Activated CD4-positive, alpha-beta T cell treated with anti-CD3 and anti-CD28 coated beads, Interleukin-2, amount 10 ng/mL, durations not matched to agents 7 days and 5 days (primary cell): ENCODE data around the gene SHISAL1. TPM values are rescaled to one million over a fixed set of nuclear protein-coding genes. Genes with fewer than 3 reads are reported as not detected.
"Not testable (repeated sequence)": the region's sequence is repeated elsewhere in the genome, so short reads cannot be mapped to it uniquely, and the experiment has no call there.

Experiments
- CTCF ChIA-PET: fragments of 350-600 bp; sonication (Branson Sonifier 250); formaldehyde crosslinking; loops from one replicate; lab custom pipeline; 2021; ENCODE audit warnings: antibody characterized with exemption; lab: Charles Lee
- POLR2A ChIA-PET: fragments of 350-600 bp; sonication (Branson Sonifier 250); formaldehyde crosslinking; loops from one replicate; lab custom pipeline; 2021; ENCODE audit warnings: antibody characterized with exemption; lab: Charles Lee
- DNase-seq: peaks from one replicate; pipeline ENCODE4 v3.0.0-alpha.2; 2020
- H3K27ac Mint-ChIP-seq: one replicate; pipeline ENCODE4 v1.8.0; 2021; ENCODE audit warnings: mild to moderate bottlenecking, moderate library complexity, mixed read lengths
- H3K27me3 Mint-ChIP-seq: one replicate; pipeline ENCODE4 v1.8.0; 2021; ENCODE audit warnings: mixed read lengths
- H3K36me3 Mint-ChIP-seq: one replicate; pipeline ENCODE4 v1.8.0; 2021; ENCODE audit warnings: low read depth, mixed read lengths
- H3K4me1 Mint-ChIP-seq: one replicate; pipeline ENCODE4 v1.8.0; 2021; ENCODE audit warnings: mixed read lengths
- H3K4me3 Mint-ChIP-seq: one replicate; pipeline ENCODE4 v1.8.0; 2021; ENCODE audit warnings: mild to moderate bottlenecking, moderate library complexity, mixed read lengths
- H3K9me3 Mint-ChIP-seq: one replicate; pipeline ENCODE4 v1.8.0; 2021; ENCODE audit warnings: mixed read lengths
- total RNA-seq, 2 experiments: library from RNA; stranded (reverse); gene quantifications; one replicate each; pipeline ENCODE4 v1.2.3, GENCODE V29; 2021

SHISAL1 gene
- total RNA-seq, 2 experiments from 2014 or later: not detected

- CTCF ChIA-PET: interaction anchor here (1.4 kb wide), 1 partner anchor 14 kb away, joined by 3 read pairs; no protein-coding TSS in a partner anchor
- Mint-ChIP-seq H3K27ac (no peak overlapping the region), H3K36me3 (no peaks in the 10 kb centered on the region), H3K9me3 (no peaks in the 10 kb centered on the region), H3K27me3 (no peaks in the 10 kb centered on the region), H3K4me1 (peaks cover 10% of the 10 kb centered on the region), H3K4me3 (no peak overlapping the region)
- POLR2A ChIA-PET: no interaction called here
- DNase-seq: no peak
Observed at GRCh38 chr22:44314425-44315067, 1.8 kb upstream of the SHISAL1 start.

- CTCF ChIA-PET: interaction anchor here (1.4 kb wide), 1 partner anchor 15 kb away, joined by 3 read pairs; no protein-coding TSS in a partner anchor
- Mint-ChIP-seq H3K9me3 (no peaks in the 10 kb centered on the region), H3K27me3 (no peaks in the 10 kb centered on the region), H3K4me3 (no peak overlapping the region), H3K4me1 (peaks cover 10% of the 10 kb centered on the region), H3K27ac (no peak overlapping the region), H3K36me3 (no peaks in the 10 kb centered on the region)
- DNase-seq: no peak
- POLR2A ChIA-PET: no interaction called here
Observed at GRCh38 chr22:44313385-44314006, 745 bp upstream of the SHISAL1 start.

GRCh38 chr22:44311855-44312170 lies 938 bp downstream of the SHISAL1 start:
- no peak overlapping the region for H3K27ac Mint-ChIP-seq
- no peak for DNase-seq
- H3K9me3 Mint-ChIP-seq: no peaks in the 10 kb centered on the region
- H3K36me3 Mint-ChIP-seq: no peaks in the 10 kb centered on the region
- CTCF ChIA-PET: interaction anchor here (1.2 kb wide), 1 partner anchor 17 kb away, joined by 3 read pairs; no protein-coding TSS in a partner anchor
- H3K27me3 Mint-ChIP-seq: no peaks in the 10 kb centered on the region
- no peak overlapping the region for H3K4me3 Mint-ChIP-seq
- H3K4me1 Mint-ChIP-seq: peaks cover 10% of the 10 kb centered on the region
- POLR2A ChIA-PET: no interaction called here

GRCh38 chr22:44311104-44311854 lies 1.5 kb downstream of the SHISAL1 start:
- no peak for DNase-seq
- no peaks in the 10 kb centered on the region for H3K27me3 Mint-ChIP-seq
- no peaks in the 10 kb centered on the region for H3K36me3 Mint-ChIP-seq
- no peak overlapping the region for H3K27ac Mint-ChIP-seq
- ChIA-PET POLR2A (no interaction called here), CTCF (interaction anchor here (1.2 kb wide), 1 partner anchor 17 kb away, joined by 3 read pairs; no protein-coding TSS in a partner anchor)
- H3K4me3 Mint-ChIP-seq: no peak overlapping the region
- no peaks in the 10 kb centered on the region for H3K9me3 Mint-ChIP-seq
- H3K4me1 Mint-ChIP-seq: peaks cover 10% of the 10 kb centered on the region

- peaks cover 6% of the 10 kb centered on the region for H3K4me1 Mint-ChIP-seq
- DNase-seq: no peak
- ChIA-PET CTCF (no interaction called here), POLR2A (no interaction called here)
- no peaks in the 10 kb centered on the region for H3K27me3 Mint-ChIP-seq
- H3K4me3 Mint-ChIP-seq: no peak overlapping the region
- no peaks in the 10 kb centered on the region for H3K9me3 Mint-ChIP-seq
- no peak overlapping the region for H3K27ac Mint-ChIP-seq
- H3K36me3 Mint-ChIP-seq: no peaks in the 10 kb centered on the region
Observed at GRCh38 chr22:44309647-44310046, 3.1 kb downstream of the SHISAL1 start.

- H3K27me3 Mint-ChIP-seq: no peaks in the 10 kb centered on the region
- POLR2A ChIA-PET: no interaction called here
- DNase-seq: no peak
- H3K4me1 Mint-ChIP-seq: peaks cover under 1% of the 10 kb centered on the region
- H3K36me3 Mint-ChIP-seq: no peaks in the 10 kb centered on the region
- H3K27ac Mint-ChIP-seq: no peak overlapping the region
- H3K4me3 Mint-ChIP-seq: no peak overlapping the region
- H3K9me3 Mint-ChIP-seq: no peaks in the 10 kb centered on the region
- CTCF ChIA-PET: no interaction called here
Observed at GRCh38 chr22:44309137-44309536, 3.6 kb downstream of the SHISAL1 start.

GRCh38 chr22:44307509-44308169 lies 5.1 kb downstream of the SHISAL1 start:
- H3K27me3 Mint-ChIP-seq: no peaks in the 10 kb centered on the region
- CTCF ChIA-PET: no interaction called here
- no peaks in the 10 kb centered on the region for H3K4me1 Mint-ChIP-seq
- H3K4me3 Mint-ChIP-seq: no peak overlapping the region
- DNase-seq: no peak
- H3K9me3 Mint-ChIP-seq: no peaks in the 10 kb centered on the region
- H3K36me3 Mint-ChIP-seq: no peaks in the 10 kb centered on the region
- POLR2A ChIA-PET: no interaction called here
- no peak overlapping the region for H3K27ac Mint-ChIP-seq

GRCh38 chr22:44305888-44306287 lies 6.9 kb downstream of the SHISAL1 start:
- CTCF ChIA-PET: interaction anchor here (0.8 to 2.2 kb wide), 2 partner anchors 21 to 23 kb away, joined by 3 to 4 read pairs; no protein-coding TSS in a partner anchor
- no peak overlapping the region for H3K27ac Mint-ChIP-seq

GRCh38 chr22:44305455-44305854 lies 7.3 kb downstream of the SHISAL1 start:
- Mint-ChIP-seq H3K4me1 (no peaks in the 10 kb centered on the region), H3K4me3 (no peak overlapping the region), H3K27ac (no peak overlapping the region), H3K9me3 (no peaks in the 10 kb centered on the region), H3K36me3 (no peaks in the 10 kb centered on the region), H3K27me3 (no peaks in the 10 kb centered on the region)
- POLR2A ChIA-PET: no interaction called here
- DNase-seq: no peak
- CTCF ChIA-PET: interaction anchor here (2.2 kb wide), 1 partner anchor 21 kb away, joined by 4 read pairs; no protein-coding TSS in a partner anchor

More at GRCh38 chr22:44305888-44306287, 6.9 kb downstream of the SHISAL1 start:
- no peaks in the 10 kb centered on the region for H3K36me3 Mint-ChIP-seq
- POLR2A ChIA-PET: no interaction called here
- H3K4me3 Mint-ChIP-seq: no peak overlapping the region
- no peaks in the 10 kb centered on the region for H3K9me3 Mint-ChIP-seq
- H3K4me1 Mint-ChIP-seq: no peaks in the 10 kb centered on the region
- DNase-seq: no peak
- no peaks in the 10 kb centered on the region for H3K27me3 Mint-ChIP-seq

- Mint-ChIP-seq H3K27ac (no peak overlapping the region), H3K4me1 (no peaks in the 10 kb centered on the region), H3K27me3 (peaks cover 2% of the 10 kb centered on the region), H3K4me3 (no peak overlapping the region), H3K36me3 (no peaks in the 10 kb centered on the region), H3K9me3 (no peaks in the 10 kb centered on the region)
- CTCF ChIA-PET: interaction anchor here (2.2 kb wide), 1 partner anchor 20 kb away, joined by 4 read pairs; no protein-coding TSS in a partner anchor
- no peak for DNase-seq
- POLR2A ChIA-PET: no interaction called here
Observed at GRCh38 chr22:44304911-44305310, 7.8 kb downstream of the SHISAL1 start.

GRCh38 chr22:44304354-44304753 lies 8.4 kb downstream of the SHISAL1 start:
- CTCF ChIA-PET: interaction anchor here (2.2 kb wide), 1 partner anchor 20 kb away, joined by 4 read pairs; no protein-coding TSS in a partner anchor
- POLR2A ChIA-PET: no interaction called here
- Mint-ChIP-seq H3K27ac (no peak overlapping the region), H3K4me1 (no peaks in the 10 kb centered on the region), H3K9me3 (no peaks in the 10 kb centered on the region), H3K4me3 (no peak overlapping the region), H3K27me3 (peaks cover 4% of the 10 kb centered on the region), H3K36me3 (no peaks in the 10 kb centered on the region)
- DNase-seq: no peak

- H3K27ac Mint-ChIP-seq, H3K4me1 Mint-ChIP-seq, H3K27me3 Mint-ChIP-seq, H3K36me3 Mint-ChIP-seq, DNase-seq, H3K9me3 Mint-ChIP-seq, CTCF ChIA-PET, H3K4me3 Mint-ChIP-seq, POLR2A ChIA-PET: not testable (repeated sequence)
Observed at GRCh38 chr22:44302363-44302762, 10.4 kb downstream of the SHISAL1 start.
